Endodermal cell (in vitro differentiated cells): ENCODE results near the gene PDZD4. TPM values are rescaled to one million over a fixed set of nuclear protein-coding genes. Genes with fewer than 3 reads are reported as not detected.

ENCODE experiments used
- DNase-seq: peaks from one replicate; pipeline ENCODE4 v3.0.0-alpha.2; 2017
- H3K27ac ChIP-seq: 2 replicates; pipeline ENCODE4 v1.5.1; 2013; ENCODE audit warnings: mild to moderate bottlenecking, low read depth, low read length, moderate library complexity
- H3K27me3 ChIP-seq: 2 replicates; pipeline ENCODE4 v1.6.1; 2013; ENCODE audit warnings: mild to moderate bottlenecking, low read length, moderate library complexity; ENCODE audit not compliant: insufficient read depth, control insufficient read depth, poor library complexity, severe bottlenecking
- H3K36me3 ChIP-seq: 2 replicates; pipeline ENCODE4 v1.7.0; 2013; ENCODE audit warnings: mild to moderate bottlenecking, low read length, moderate library complexity; ENCODE audit not compliant: control insufficient read depth, insufficient read depth
- H3K4me1 ChIP-seq: one replicate; pipeline ENCODE4 v1.7.0; 2013; ENCODE audit warnings: low read length; ENCODE audit not compliant: control insufficient read depth, insufficient read depth
- H3K4me3 ChIP-seq: 2 replicates; pipeline ENCODE4 v1.5.1; 2013; ENCODE audit warnings: mild to moderate bottlenecking, low read length, moderate library complexity
- H3K9ac ChIP-seq: 2 replicates; pipeline ENCODE4 v1.6.1; 2013; ENCODE audit warnings: mild to moderate bottlenecking, low read length, moderate library complexity; ENCODE audit not compliant: poor library complexity, severe bottlenecking; ENCODE audit errors: extremely low read depth
- H3K9me3 ChIP-seq: 2 replicates; pipeline ENCODE4 v1.6.1; 2013; ENCODE audit warnings: mild to moderate bottlenecking, low read length, moderate library complexity; ENCODE audit not compliant: control insufficient read depth
- H3K27ac Mint-ChIP-seq: 2 replicates; pipeline ENCODE4 v1.8.0; 2020; ENCODE audit warnings: mixed read lengths
- H3K27me3 Mint-ChIP-seq: 2 replicates; pipeline ENCODE4 v1.8.0; 2021; ENCODE audit warnings: mild to moderate bottlenecking, mixed read lengths; ENCODE audit not compliant: insufficient read depth
- H3K36me3 Mint-ChIP-seq: 2 replicates; pipeline ENCODE4 v1.8.0; 2020; ENCODE audit warnings: low read depth, mixed read lengths
- H3K4me1 Mint-ChIP-seq: 2 replicates; pipeline ENCODE4 v1.8.0; 2020; ENCODE audit warnings: mixed read lengths
- H3K4me3 Mint-ChIP-seq: 2 replicates; pipeline ENCODE4 v1.8.0; 2020; ENCODE audit warnings: mild to moderate bottlenecking, moderate library complexity, mixed read lengths
- H3K9me3 Mint-ChIP-seq: 2 replicates; pipeline ENCODE4 v1.8.0; 2020; ENCODE audit warnings: mild to moderate bottlenecking, mixed read lengths
- WGBS, 2 experiments: methylation state at CpG; one replicate each; pipeline versions ENCODE4 v1.1.5 to v1.1.7; 2013; ENCODE audit warnings: missing lambda C conversion rate in 2 of 2, mixed read lengths in 1 of 2; ENCODE audit not compliant: insufficient coverage in 1 of 2, insufficient read length in 1 of 2; 5-methylcytosine and 5-hydroxymethylcytosine counted together
- total RNA-seq, 2 donors: library from RNA; stranded (reverse); fragmentation: NEBNext Ultra II Directional in 1 of 2; extraction: Animal tissue kit (Norgen Biotek cat#: 25700) in 1 of 2; gene quantifications; 2 replicates in 1 of 2; 3 replicates in 1 of 2; pipeline ENCODE4 v1.2.1, GENCODE V29; 2021
- TF ChIP-seq, protein P1 (sequence below): fragments of 200-600 bp; sonication (generic); conservative IDR thresholded peaks from 2 replicates; pipeline ENCODE4 v1.5.0; 2021; ENCODE audit warnings: antibody characterized with exemption, mild to moderate bottlenecking

The PDZD4 gene
- total RNA-seq, 2 donors from 2014 or later, result 30.1 to 68.3 TPM

DNA sequence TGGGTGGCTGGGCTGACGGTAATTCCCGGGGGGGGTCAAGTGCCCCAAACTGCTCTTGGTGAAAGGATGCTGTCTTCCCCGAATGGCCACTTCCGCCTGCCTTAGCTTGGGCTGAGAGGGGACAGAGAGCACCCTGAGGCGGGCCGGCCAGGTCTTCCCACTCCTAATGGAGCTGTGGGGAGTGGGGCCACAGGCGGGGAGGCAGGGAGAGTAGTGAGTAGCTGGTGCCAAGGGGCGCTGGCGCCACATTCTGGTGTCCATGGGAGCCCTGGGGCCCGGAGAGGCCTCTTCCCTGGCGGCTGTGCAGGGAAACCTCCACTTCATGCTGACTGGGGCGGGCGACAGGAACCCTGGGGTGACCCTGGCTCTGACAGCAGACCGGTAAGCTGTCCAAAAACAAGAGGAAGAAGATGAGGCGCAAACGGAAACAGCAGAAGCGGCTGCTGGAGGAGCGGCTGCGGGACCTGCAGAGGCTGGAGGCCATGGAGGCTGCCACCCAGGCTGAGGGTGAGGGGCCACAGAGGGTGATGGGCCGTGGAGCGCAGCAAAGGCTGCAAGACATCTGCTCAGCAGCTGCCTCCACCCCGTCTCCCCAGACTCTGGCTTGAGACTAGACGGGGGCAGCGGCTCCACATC lies 46.8 kb downstream of the PDZD4 start:
- H3K27ac ChIP-seq, result no peak overlapping the region
- Mint-ChIP-seq H3K9me3 (peaks cover 40% of the 10 kb centered on the region), H3K36me3 (peaks cover 11% of the 10 kb centered on the region), H3K27ac (no peak overlapping the region), H3K4me1 (no peaks in the 10 kb centered on the region), H3K27me3 (no peaks in the 10 kb centered on the region), H3K4me3 (no peak overlapping the region)
- no peaks in the 10 kb centered on the region for H3K36me3 ChIP-seq
- H3K27me3 ChIP-seq, result no peaks in the 10 kb centered on the region
- no peak overlapping the region for H3K4me3 ChIP-seq
- H3K9me3 ChIP-seq, result no peaks in the 10 kb centered on the region
- TF ChIP-seq, protein P1, sequence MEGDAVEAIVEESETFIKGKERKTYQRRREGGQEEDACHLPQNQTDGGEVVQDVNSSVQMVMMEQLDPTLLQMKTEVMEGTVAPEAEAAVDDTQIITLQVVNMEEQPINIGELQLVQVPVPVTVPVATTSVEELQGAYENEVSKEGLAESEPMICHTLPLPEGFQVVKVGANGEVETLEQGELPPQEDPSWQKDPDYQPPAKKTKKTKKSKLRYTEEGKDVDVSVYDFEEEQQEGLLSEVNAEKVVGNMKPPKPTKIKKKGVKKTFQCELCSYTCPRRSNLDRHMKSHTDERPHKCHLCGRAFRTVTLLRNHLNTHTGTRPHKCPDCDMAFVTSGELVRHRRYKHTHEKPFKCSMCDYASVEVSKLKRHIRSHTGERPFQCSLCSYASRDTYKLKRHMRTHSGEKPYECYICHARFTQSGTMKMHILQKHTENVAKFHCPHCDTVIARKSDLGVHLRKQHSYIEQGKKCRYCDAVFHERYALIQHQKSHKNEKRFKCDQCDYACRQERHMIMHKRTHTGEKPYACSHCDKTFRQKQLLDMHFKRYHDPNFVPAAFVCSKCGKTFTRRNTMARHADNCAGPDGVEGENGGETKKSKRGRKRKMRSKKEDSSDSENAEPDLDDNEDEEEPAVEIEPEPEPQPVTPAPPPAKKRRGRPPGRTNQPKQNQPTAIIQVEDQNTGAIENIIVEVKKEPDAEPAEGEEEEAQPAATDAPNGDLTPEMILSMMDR, result no peak
- no peak overlapping the region for H3K9ac ChIP-seq
- H3K4me1 ChIP-seq, result no peaks in the 10 kb centered on the region
- WGBS, 2 experiments, result 93% methylated on average over 6 to 24 of the region's 24 CpGs
- no peak for DNase-seq

DNA sequence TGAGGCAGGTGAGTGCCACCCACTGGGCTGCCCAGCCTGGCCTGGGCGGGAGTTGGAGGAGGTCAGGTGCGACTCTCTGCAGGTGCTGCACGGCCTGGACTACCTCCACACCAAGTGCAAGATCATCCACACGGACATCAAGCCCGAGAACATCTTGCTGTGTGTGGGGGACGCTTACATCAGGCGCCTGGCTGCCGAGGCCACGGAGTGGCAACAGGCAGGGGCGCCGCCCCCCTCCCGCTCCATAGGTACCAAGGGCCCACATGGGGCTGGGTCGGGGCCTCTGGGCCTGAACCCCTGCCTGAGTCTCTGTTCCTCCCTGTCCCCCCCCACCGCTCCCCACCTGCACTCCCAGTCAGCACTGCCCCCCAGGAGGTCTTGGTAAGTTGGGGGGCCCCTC lies 47.5 kb downstream of the PDZD4 start:
- H3K27ac Mint-ChIP-seq, result no peak overlapping the region
- H3K9me3 Mint-ChIP-seq, result peaks cover 46% of the 10 kb centered on the region

DNA sequence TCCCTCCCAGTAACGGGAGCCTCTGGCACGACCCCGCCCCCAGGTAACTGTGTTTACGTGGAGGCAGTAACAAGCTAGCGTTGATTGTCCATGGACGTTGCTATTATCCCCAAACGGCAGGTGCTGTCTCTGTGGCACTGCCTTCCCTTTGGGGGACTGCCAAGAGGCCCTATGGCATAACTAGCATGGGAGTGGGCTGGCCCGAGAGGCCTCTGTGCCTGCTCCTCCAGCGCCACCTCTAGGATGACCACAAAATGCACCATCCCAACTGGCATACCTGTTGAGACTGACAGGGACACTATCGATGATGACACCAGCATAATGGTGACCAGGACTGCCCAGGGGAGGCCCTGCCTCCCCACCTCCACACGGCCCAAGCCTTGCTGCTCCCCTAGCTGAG lies 48.0 kb downstream of the PDZD4 start:
- Histone ChIP-seq H3K9me3 (no peaks in the 10 kb centered on the region), H3K4me1 (no peaks in the 10 kb centered on the region), H3K27ac (no peak overlapping the region), H3K4me3 (no peak overlapping the region), H3K9ac (no peak overlapping the region), H3K27me3 (no peaks in the 10 kb centered on the region), H3K36me3 (no peaks in the 10 kb centered on the region)
- H3K4me3 Mint-ChIP-seq, result no peak overlapping the region
- H3K27ac Mint-ChIP-seq, result no peak overlapping the region
- no peaks in the 10 kb centered on the region for H3K27me3 Mint-ChIP-seq
- peak; percentile 74 for DNase-seq
- 84 to 100% methylated on average over 2 to 11 of the region's 11 CpGs for WGBS, 2 experiments
- peaks cover 9% of the 10 kb centered on the region for H3K36me3 Mint-ChIP-seq
- H3K4me1 Mint-ChIP-seq, result no peaks in the 10 kb centered on the region
- peaks cover 48% of the 10 kb centered on the region for H3K9me3 Mint-ChIP-seq
- TF ChIP-seq, protein P1, result peak; percentile 57

More for the DNA sequence above, 47.5 kb downstream of the PDZD4 start:
- TF ChIP-seq, protein P1, result no peak
- H3K4me3 ChIP-seq, result no peak overlapping the region
- DNase-seq, result no peak
- peaks cover 11% of the 10 kb centered on the region for H3K36me3 Mint-ChIP-seq
- no peak overlapping the region for H3K4me3 Mint-ChIP-seq
- no peaks in the 10 kb centered on the region for H3K4me1 ChIP-seq
- no peak overlapping the region for H3K9ac ChIP-seq
- H3K27me3 ChIP-seq, result no peaks in the 10 kb centered on the region
- H3K9me3 ChIP-seq, result no peaks in the 10 kb centered on the region
- H3K36me3 ChIP-seq, result no peaks in the 10 kb centered on the region
- H3K4me1 Mint-ChIP-seq, result no peaks in the 10 kb centered on the region
- 98 to 100% methylated on average over 1 to 11 of the region's 14 CpGs for WGBS, 2 experiments
- H3K27me3 Mint-ChIP-seq, result no peaks in the 10 kb centered on the region
- H3K27ac ChIP-seq, result no peak overlapping the region
